Stimulated activated CD4-positive, alpha-beta T cell treated with anti-CD3 and anti-CD28 coated beads, Interleukin-15, amount 100 ng/mL, for 48 hours (primary cell): ENCODE data around the gene IRF9.
A peak's percentile ranks its signal among the peaks of the same experiment; 100 is the strongest.

Experiments
- DNase-seq, 2 donors: peaks; one replicate each; pipeline ENCODE4 v3.0.0-alpha.2; 2020; ENCODE audit warnings: low read depth in 2 of 2

Gene IRF9

GRCh38 chr14:24177041-24177825 is 16.2 kb downstream of the IRF9 start:
- no peak for DNase-seq

- no peak for DNase-seq
These were observed 16.8 kb downstream of the IRF9 start for GRCh38 chr14:24177891-24178290.

GRCh38 chr14:24178399-24179178 is 17.5 kb downstream of the IRF9 start:
- DNase-seq = no peak

- DNase-seq = no peak
These were observed 18.4 kb downstream of the IRF9 start for GRCh38 chr14:24179294-24179960.

GRCh38 chr14:24179961-24180796 is 19.1 kb downstream of the IRF9 start:
- DNase-seq = no peak

GRCh38 chr14:24181371-24182077 is 20.5 kb downstream of the IRF9 start:
- DNase-seq = no peak

- DNase-seq = no peak
These were observed 21.2 kb downstream of the IRF9 start for GRCh38 chr14:24182110-24182882.

GRCh38 chr14:24183014-24183481 is 22.0 kb downstream of the IRF9 start:
- DNase-seq = no peak

GRCh38 chr14:24184104-24184970 is 23.3 kb downstream of the IRF9 start:
- DNase-seq = no peak

- no peak for DNase-seq
These were observed 24.0 kb downstream of the IRF9 start for GRCh38 chr14:24185026-24185425.

GRCh38 chr14:24185741-24186140 is 24.7 kb downstream of the IRF9 start:
- no peak for DNase-seq

- DNase-seq = no peak
These were observed 25.9 kb downstream of the IRF9 start for GRCh38 chr14:24186831-24187538.

GRCh38 chr14:24187539-24187915 is 26.5 kb downstream of the IRF9 start:
- no peak for DNase-seq

GRCh38 chr14:24188251-24189058 is 27.4 kb downstream of the IRF9 start, which contains the start of gene IPO4:
Gene IPO4 (minus strand): TSS chr14:24188816. CDS start chr14:24188787, 29 bp downstream.
- DNase-seq = peak; percentile 92 to 94

- DNase-seq = no peak
These were observed 28.0 kb downstream of the IRF9 start for GRCh38 chr14:24189059-24189375.

GRCh38 chr14:24189460-24189859 is 28.4 kb downstream of the IRF9 start:
- DNase-seq = no peak

- DNase-seq = no peak
These were observed 29.4 kb downstream of the IRF9 start for GRCh38 chr14:24190416-24190815.

- DNase-seq = no peak
These were observed 31.9 kb downstream of the IRF9 start for GRCh38 chr14:24192933-24193332.
